GM12872 (cell line): Measurements from ENCODE around the gene CER1.

Source experiments
- CTCF ChIP-seq: IDR thresholded peaks from 3 replicates; pipeline ENCODE4 v1.5.1; 2011; ENCODE audit warnings: low read depth, mild to moderate bottlenecking, low read length, moderate library complexity; ENCODE audit not compliant: insufficient read depth

Gene CER1

DNA sequence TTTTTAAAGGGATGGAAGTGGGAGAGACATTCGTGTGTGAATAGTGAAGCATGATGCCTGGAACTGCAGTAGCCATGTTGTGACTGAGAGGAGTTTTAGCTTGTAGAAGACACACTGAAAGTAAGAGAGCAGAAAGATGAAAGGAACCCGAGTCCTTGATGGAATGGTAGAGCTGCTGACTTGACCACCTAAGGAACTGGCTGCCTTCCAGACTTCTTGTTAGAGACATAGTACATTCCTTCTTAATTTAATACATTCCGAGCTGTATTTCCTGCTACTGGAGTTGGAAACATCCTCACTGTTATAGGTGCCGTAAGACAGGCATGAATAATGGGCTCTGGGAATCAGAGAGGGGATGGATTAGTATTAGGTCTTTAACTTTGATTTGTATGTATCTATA, 7.4 kb downstream of the CER1 start:
- no peak for TF ChIP-seq CTCF

DNA sequence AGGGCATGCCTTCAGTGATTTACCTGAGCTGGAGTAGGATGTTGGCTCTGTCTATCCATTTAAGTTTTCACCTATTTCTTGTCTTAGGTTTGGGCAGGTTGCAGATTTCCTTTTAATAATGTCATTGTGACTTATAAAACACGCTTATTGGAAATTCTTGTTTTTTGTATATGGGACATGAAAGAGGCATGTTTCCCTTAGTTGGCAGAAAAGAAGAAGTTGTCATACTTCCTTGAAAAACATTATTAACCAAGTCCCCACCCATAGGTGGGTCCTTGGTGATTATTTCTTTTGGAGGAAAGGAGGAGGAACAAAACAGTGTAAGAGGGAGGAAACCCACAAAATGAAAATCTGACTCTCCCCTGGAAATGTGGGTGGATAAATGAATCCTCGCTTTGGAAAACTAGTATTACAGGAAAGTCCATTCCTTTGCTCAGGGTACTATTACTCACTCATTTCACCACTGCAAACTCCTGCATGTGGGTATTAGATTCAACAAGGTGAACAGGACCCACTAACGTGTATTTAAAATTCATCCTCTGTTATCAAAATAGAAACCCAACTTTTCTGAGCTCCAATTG, 9.3 kb downstream of the CER1 start:
- no peak for TF ChIP-seq CTCF

GRCh38 chr9:14710804-14711203, 11.7 kb downstream of the CER1 start:
- TF ChIP-seq CTCF: no peak

DNA sequence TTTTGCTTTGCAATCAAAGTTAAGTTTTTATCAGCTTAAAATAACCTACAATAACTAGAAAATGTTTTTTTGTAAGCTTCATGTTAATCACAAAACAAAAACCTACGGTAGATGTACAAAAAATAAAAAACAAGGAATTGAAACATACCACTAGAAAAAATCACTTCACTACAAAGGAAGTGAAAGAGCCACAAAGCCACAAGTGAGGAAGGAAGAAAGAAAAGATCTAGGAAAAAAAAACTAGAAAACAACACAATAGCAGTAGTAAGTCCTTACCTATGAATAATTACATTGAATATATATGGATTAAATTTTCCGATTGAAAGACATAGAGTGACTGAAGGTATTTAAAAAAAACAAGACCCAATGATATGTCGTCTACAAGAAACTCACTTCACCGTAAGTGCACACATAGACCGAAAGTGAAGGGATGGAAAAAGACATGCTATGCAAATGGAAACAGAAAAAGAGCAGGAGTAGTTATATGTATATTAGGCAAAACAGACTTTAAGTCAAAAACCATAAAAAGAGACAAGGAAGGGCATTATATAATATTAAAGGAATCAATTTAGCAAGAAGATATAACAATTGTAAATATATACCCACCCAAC, 15.9 kb downstream of the CER1 start:
- TF ChIP-seq CTCF: no peak

- TF ChIP-seq CTCF: no peak
These were observed 17.5 kb downstream of the CER1 start for GRCh38 chr9:14705079-14705478.

- TF ChIP-seq CTCF: no peak
These were observed 18.3 kb downstream of the CER1 start for GRCh38 chr9:14704281-14704680.

- no peak for TF ChIP-seq CTCF
These were observed 20.3 kb downstream of the CER1 start for GRCh38 chr9:14702200-14702720.
